Smooth muscle cell (in vitro differentiated cells): Measurements from ENCODE around the gene SHISA9. TPM values are rescaled to one million over a fixed set of nuclear protein-coding genes. Genes with fewer than 3 reads are reported as not detected.
"Not testable (repeated sequence)": the region's sequence is repeated elsewhere in the genome, so short reads cannot be mapped to it uniquely, and the experiment has no call there.

ENCODE experiments used
- DNase-seq: peaks from one replicate; lab custom pipeline; 2025; ENCODE audit not compliant: unreplicated experiment; lab: John Stamatoyannopoulos, UW
- H2AFZ ChIP-seq: fragments of 200-600 bp; sonication (generic); 2 replicates; pipeline ENCODE4 v1.6.0; 2016; ENCODE audit warnings: antibody characterized with exemption, low read depth, mild to moderate bottlenecking
- H3F3A ChIP-seq: fragments of 200-600 bp; sonication (generic); 2 replicates; pipeline ENCODE4 v1.6.0; 2017; ENCODE audit warnings: antibody characterized with exemption, low read depth
- H3K27ac ChIP-seq: fragments of 200-600 bp; sonication (generic); 2 replicates; pipeline ENCODE4 v1.5.1; 2016; ENCODE audit warnings: low read depth, mild to moderate bottlenecking
- H3K27me3 ChIP-seq: fragments of 200-600 bp; sonication (generic); 2 replicates; pipeline ENCODE4 v1.6.1; 2016; ENCODE audit warnings: low read depth, mild to moderate bottlenecking
- H3K36me3 ChIP-seq: fragments of 200-600 bp; sonication (generic); 2 replicates; pipeline ENCODE4 v1.5.1; 2016; ENCODE audit warnings: low read depth
- H3K4me1 ChIP-seq: fragments of 200-600 bp; sonication (generic); 2 replicates; pipeline ENCODE4 v1.5.1; 2016; ENCODE audit warnings: low read depth
- H3K4me2 ChIP-seq: fragments of 200-600 bp; sonication (generic); 2 replicates; pipeline ENCODE4 v1.6.0; 2016; ENCODE audit warnings: mild to moderate bottlenecking
- H3K4me3 ChIP-seq: fragments of 200-600 bp; sonication (generic); 2 replicates; pipeline ENCODE4 v1.5.1; 2016; ENCODE audit warnings: mild to moderate bottlenecking
- H3K79me2 ChIP-seq: fragments of 200-600 bp; sonication (generic); 2 replicates; pipeline ENCODE4 v1.6.0; 2016; ENCODE audit warnings: low read depth, mild to moderate bottlenecking
- H3K9ac ChIP-seq: fragments of 200-600 bp; sonication (generic); 2 replicates; pipeline ENCODE4 v1.6.0; 2016; ENCODE audit warnings: low read depth
- H3K9me3 ChIP-seq: fragments of 200-600 bp; sonication (generic); replicated peaks from 2 replicates; pipeline ENCODE4 v1.5.1; 2016; ENCODE audit warnings: low read depth
- H4K20me1 ChIP-seq: fragments of 200-600 bp; sonication (generic); 2 replicates; pipeline ENCODE4 v1.6.0; 2016; ENCODE audit warnings: low read depth
- CTCF ChIP-seq: fragments of 200-600 bp; sonication (generic); IDR thresholded peaks from 2 replicates; pipeline ENCODE4 v1.5.1; 2017; ENCODE audit warnings: borderline replicate concordance, mild to moderate bottlenecking, antibody characterized with exemption; ENCODE audit not compliant: insufficient read depth, poor library complexity, severe bottlenecking
- WGBS: methylation state at CpG from one replicate; pipeline ENCODE4 v1.1.7; 2016; ENCODE audit warnings: low lambda C conversion rate; 5-methylcytosine and 5-hydroxymethylcytosine counted together
- polyA plus RNA-seq: library from polyadenylated mRNA; unstranded; fragments of >200 nt; fragmentation: Nextera tagmentation; extraction: Ambion mirVana; gene quantifications from 2 replicates; pipeline ENCODE4 v1.2.1, GENCODE V29; 2016
- total RNA-seq: library from RNA; depleted of rRNA; stranded (reverse); fragments of >200 nt; gene quantifications from 2 replicates; pipeline ENCODE4 v1.2.3, GENCODE V29; 2014

The SHISA9 gene
- total RNA-seq (0.04 and 0.09 TPM in 2 replicates), polyA plus RNA-seq (not detected in 2 replicates)

- H3K9me3 ChIP-seq, result no peaks in the 10 kb centered on the region
- peak within 1 kb of the TSS; percentile 45 for H3K4me3 ChIP-seq
- H2AFZ ChIP-seq, result no peak within 1 kb of the TSS
- H3K27ac ChIP-seq, result no peak within 1 kb of the TSS
- peaks cover 9% of the 10 kb centered on the region for H3K4me1 ChIP-seq
- H3K36me3 ChIP-seq, result no peaks in the 10 kb centered on the region
- no peaks in the 10 kb centered on the region for H3F3A ChIP-seq
- H3K79me2 ChIP-seq, result no peaks in the 10 kb centered on the region
- no peak for DNase-seq
- H3K4me2 ChIP-seq, result peak within 1 kb of the TSS; percentile 88
- H3K9ac ChIP-seq, result no peak within 1 kb of the TSS
- no peak for TF ChIP-seq CTCF
- H3K27me3 ChIP-seq, result peaks cover 92% of the 10 kb centered on the region
- WGBS, result under 1% methylated on average over 82 of the region's 110 CpGs
- H4K20me1 ChIP-seq, result no peaks in the 10 kb centered on the region
Observed at GRCh38 chr16:12901597-12902461, at the start of gene SHISA9. Gene SHISA9 (plus strand): TSS chr16:12901598.

DNA sequence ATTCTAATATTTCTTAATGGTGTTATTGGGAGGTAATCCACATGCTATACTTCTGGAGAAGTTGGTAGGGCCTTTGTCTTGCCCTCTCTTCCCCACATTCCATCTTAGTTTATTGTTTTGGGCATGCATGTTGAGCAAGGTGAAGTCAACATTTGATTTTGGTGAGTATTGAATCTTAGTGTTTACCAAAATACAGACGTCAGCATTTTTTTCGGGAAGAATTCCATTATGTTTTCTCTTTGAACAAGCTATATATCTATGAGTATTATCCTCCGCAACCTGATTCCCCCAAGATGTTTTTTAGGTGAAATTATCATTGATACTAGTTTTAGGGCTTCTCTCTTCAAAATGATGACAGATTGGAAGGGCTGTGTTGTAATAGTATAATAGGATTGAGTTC, 47.4 kb upstream of the SHISA9 start:
- Histone ChIP-seq H3F3A (no peaks in the 10 kb centered on the region), H4K20me1 (no peaks in the 10 kb centered on the region), H3K27me3 (no peaks in the 10 kb centered on the region), H3K4me2 (no peak overlapping the region), H3K79me2 (no peaks in the 10 kb centered on the region), H2AFZ (no peak overlapping the region), H3K9ac (no peak overlapping the region), H3K4me1 (no peaks in the 10 kb centered on the region), H3K36me3 (no peaks in the 10 kb centered on the region), H3K27ac (no peak overlapping the region), H3K4me3 (no peak overlapping the region), H3K9me3 (peaks cover 5% of the 10 kb centered on the region)
- 100% methylated on average over 3 of the region's 3 CpGs for WGBS
- no peak for TF ChIP-seq CTCF
- no peak for DNase-seq

DNA sequence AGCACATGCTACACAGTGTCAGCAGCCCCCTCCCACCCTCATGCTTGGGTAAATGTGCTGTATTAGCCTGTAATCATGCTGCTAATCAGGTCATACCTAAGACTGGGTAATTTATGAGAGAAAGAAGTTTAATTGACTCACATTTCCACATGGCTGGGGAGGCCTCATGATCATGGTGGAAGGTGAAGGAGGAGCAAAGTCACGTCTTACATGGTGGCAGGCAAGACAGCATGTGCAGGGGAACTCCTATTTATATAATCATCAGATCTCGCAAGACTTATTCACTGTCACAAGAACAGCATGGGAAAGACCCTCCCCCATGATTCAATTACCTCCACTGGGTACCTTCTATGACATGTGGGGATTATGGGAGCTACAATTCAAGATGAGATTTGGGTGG, 44.0 kb upstream of the SHISA9 start:
- H3K27me3 ChIP-seq, DNase-seq, H2AFZ ChIP-seq, H3K9ac ChIP-seq, H4K20me1 ChIP-seq, H3K36me3 ChIP-seq, H3F3A ChIP-seq, H3K4me2 ChIP-seq, H3K27ac ChIP-seq, H3K4me3 ChIP-seq, H3K4me1 ChIP-seq, H3K79me2 ChIP-seq, H3K9me3 ChIP-seq: not testable (repeated sequence)
- WGBS, result 84% methylated on average over 2 of the region's 2 CpGs

DNA sequence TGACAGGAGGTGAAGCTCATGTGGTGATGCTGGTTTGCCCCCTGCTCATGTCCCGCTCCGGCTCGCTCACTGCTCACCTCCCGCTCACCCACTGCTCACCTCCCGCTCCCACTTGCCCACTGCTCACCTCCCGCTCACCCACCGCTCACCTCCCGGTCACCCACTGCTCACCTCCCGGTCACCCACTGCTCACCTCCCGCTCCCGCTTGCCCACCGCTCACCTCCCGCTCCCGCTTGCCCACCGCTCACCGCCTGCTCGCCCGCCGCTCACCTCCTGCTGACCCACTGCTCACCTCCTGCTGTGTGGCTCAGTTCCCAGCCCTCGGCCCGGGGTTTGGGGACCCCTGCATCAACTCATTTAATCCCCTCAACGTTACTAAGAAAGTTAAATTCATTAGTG, 39.1 kb upstream of the SHISA9 start:
- Histone ChIP-seq H2AFZ (no peak overlapping the region), H3K4me3 (no peak overlapping the region), H3K27me3 (no peaks in the 10 kb centered on the region), H4K20me1 (no peaks in the 10 kb centered on the region), H3K9me3 (peaks cover 3% of the 10 kb centered on the region), H3K36me3 (no peaks in the 10 kb centered on the region), H3K27ac (no peak overlapping the region), H3K4me2 (no peak overlapping the region), H3K4me1 (no peaks in the 10 kb centered on the region), H3F3A (no peaks in the 10 kb centered on the region), H3K9ac (no peak overlapping the region), H3K79me2 (no peaks in the 10 kb centered on the region)
- no peak for TF ChIP-seq CTCF
- no peak for DNase-seq
- WGBS, result 92% methylated on average over 21 of the region's 22 CpGs
